Muscle of back (tissue), 13 donors: ENCODE data around the gene SMAGP. TPM values are rescaled to one million over a fixed set of nuclear protein-coding genes. Genes with fewer than 3 reads are reported as not detected.
"Not testable (repeated sequence)": the region's sequence is repeated elsewhere in the genome, so short reads cannot be mapped to it uniquely, and the experiment has no call there.

Source experiments
- DNase-seq, 3 donors: peaks; one replicate each; pipeline versions ENCODE4 v3.0.0 to v3.0.0-alpha.2; 2013
- long read RNA-seq, 9 donors: transcript quantifications; one replicate each; lab custom pipeline, GENCODE V29; 2026
- polyA plus RNA-seq, 10 donors: library from polyadenylated mRNA; unstranded; fragments of 120-200 nt; gene quantifications; one replicate each; pipeline ENCODE4 v1.2.1, GENCODE V29; 2013; ENCODE audit not compliant: insufficient read length in 10 of 10

The SMAGP gene
- 10 to 100 TPM in 4 of 10 donors, 1 to 10 TPM in 6; 6.2 to 16.6 (median 8.4) TPM for polyA plus RNA-seq
- long read RNA-seq, donor 1, partial matches to known transcripts, result 0 of 2 reads
- long read RNA-seq, donor 1, other reads (novel, unspliced or antisense), result 0 of 2 reads
- long read RNA-seq, donor 2, result 0 reads
- long read RNA-seq, donor 3, result 0 reads
- long read RNA-seq, donor 4, partial matches to known transcripts, result 0 of 3 reads
- long read RNA-seq, donor 4, other reads (novel, unspliced or antisense), result 0 of 3 reads
- long read RNA-seq, donor 5, transcript SMAGP-203 (4 exons, 2,350 nt), result major isoform, 5 of 6 reads
- long read RNA-seq, donor 5, partial matches to known transcripts, result 0 of 6 reads
- long read RNA-seq, donor 5, other reads (novel, unspliced or antisense), result 0 of 6 reads
- long read RNA-seq, donor 6, partial matches to known transcripts, result 0 of 3 reads
- long read RNA-seq, donor 6, other reads (novel, unspliced or antisense), result 0 of 3 reads
- long read RNA-seq, donor 7, partial matches to known transcripts, result 0 of 3 reads
- long read RNA-seq, donor 7, other reads (novel, unspliced or antisense), result 0 of 3 reads
- long read RNA-seq, donor 8, partial matches to known transcripts, result 0 of 7 reads
- long read RNA-seq, donor 8, other reads (novel, unspliced or antisense), result 0 of 7 reads
- long read RNA-seq, donor 9, partial matches to known transcripts, result 0 of 2 reads
- long read RNA-seq, donor 9, other reads (novel, unspliced or antisense), result 0 of 2 reads

GRCh38 chr12:51270067-51270950, at the start of gene SMAGP:
SMAGP (minus strand) TSS chr12:51270415; CDS start chr12:51269278, 1,137 bp downstream.
- DNase-seq, result peak in 2 of 3 donors; percentile 34 to 76

- DNase-seq, result no peak
Measured at GRCh38 chr12:51318846-51319599, 48.8 kb upstream of the SMAGP start.

- DNase-seq, result not testable (repeated sequence)
Measured at GRCh38 chr12:51318057-51318806, 48.0 kb upstream of the SMAGP start.

GRCh38 chr12:51311389-51311788, 41.2 kb upstream of the SMAGP start:
- DNase-seq, result no peak

GRCh38 chr12:51307655-51308593, 37.7 kb upstream of the SMAGP start:
- DNase-seq, result peak in 1 of 3 donors; percentile 48

- DNase-seq, result no peak
Measured at GRCh38 chr12:51306507-51306906, 36.3 kb upstream of the SMAGP start.

- not testable (repeated sequence) for DNase-seq
Measured at GRCh38 chr12:51300768-51301167, 30.6 kb upstream of the SMAGP start.

GRCh38 chr12:51295651-51296050, 25.4 kb upstream of the SMAGP start:
- no peak for DNase-seq

GRCh38 chr12:51294097-51294496, 23.9 kb upstream of the SMAGP start:
- DNase-seq, result not testable (repeated sequence)

- no peak for DNase-seq
Measured at GRCh38 chr12:51293696-51294095, 23.5 kb upstream of the SMAGP start.

- peak in 2 of 3 donors; percentile 1 to 25 for DNase-seq
Measured at GRCh38 chr12:51291603-51292513, 21.6 kb upstream of the SMAGP start.

GRCh38 chr12:51285843-51286242, 15.6 kb upstream of the SMAGP start:
- no peak for DNase-seq

GRCh38 chr12:51281202-51281924, 11.1 kb upstream of the SMAGP start:
- DNase-seq, result no peak

GRCh38 chr12:51275088-51275487, 4.9 kb upstream of the SMAGP start:
- no peak for DNase-seq

GRCh38 chr12:51272810-51273209, 2.6 kb upstream of the SMAGP start:
- DNase-seq, result not testable (repeated sequence)

- DNase-seq, result peak in 1 of 3 donors; percentile 66
Measured at GRCh38 chr12:51270951-51271518, 820 bp upstream of the SMAGP start.
